Lower lobe of right lung (tissue), 2 donors: ENCODE data around the gene C10orf62. TPM values are rescaled to one million over a fixed set of nuclear protein-coding genes. Genes with fewer than 3 reads are reported as not detected.

Source experiments
- ATAC-seq, 2 donors: fragments of 200-7000 bp; cut with Tn5 transposase; one replicate each; pipeline ENCODE4 v1.9.1; 2020 to 2022; ENCODE audit warnings: mild to moderate bottlenecking in 2 of 2, moderate library complexity in 2 of 2
- DNase-seq: peaks from one replicate; pipeline ENCODE4 v3.0.0-alpha.2; 2020
- H3K27ac ChIP-seq: fragments of 200-600 bp; one replicate; pipeline ENCODE4 v1.8.0; 2022
- H3K27me3 ChIP-seq: fragments of 200-600 bp; one replicate; pipeline ENCODE4 v1.8.0; 2022; ENCODE audit warnings: low read depth
- H3K36me3 ChIP-seq: fragments of 200-600 bp; one replicate; pipeline ENCODE4 v1.8.0; 2022; ENCODE audit warnings: mild to moderate bottlenecking
- H3K4me1 ChIP-seq: fragments of 200-600 bp; one replicate; pipeline ENCODE4 v1.8.0; 2022
- H3K4me3 ChIP-seq: fragments of 200-600 bp; one replicate; pipeline ENCODE4 v1.8.0; 2022; ENCODE audit warnings: mild to moderate bottlenecking
- H3K9me3 ChIP-seq: fragments of 200-600 bp; one replicate; pipeline ENCODE4 v1.8.0; 2022
- CTCF ChIP-seq: fragments of 200-600 bp; IDR thresholded peaks from one replicate; pipeline ENCODE4 v1.8.0; 2022; ENCODE audit warnings: antibody characterized with exemption, mild to moderate bottlenecking
- intact Hi-C: fragments of 100-400 bp; cut with DNase I; formaldehyde crosslinking; loops from one replicate; pipeline ENCODE4 v1.11.0; 2022
- total RNA-seq: library from RNA; stranded (reverse); fragmentation: NEBNext Ultra II Directional; extraction: Animal tissue kit (Norgen Biotek cat#: 25700); gene quantifications from one replicate; pipeline ENCODE4 v1.2.1, GENCODE V29; 2021
- donor health status: DM: no; HTN: yes; CAD: no; lungs with severe emphysema.

C10orf62 gene
- total RNA-seq, 1 donor from 2014 or later = not detected

DNA sequence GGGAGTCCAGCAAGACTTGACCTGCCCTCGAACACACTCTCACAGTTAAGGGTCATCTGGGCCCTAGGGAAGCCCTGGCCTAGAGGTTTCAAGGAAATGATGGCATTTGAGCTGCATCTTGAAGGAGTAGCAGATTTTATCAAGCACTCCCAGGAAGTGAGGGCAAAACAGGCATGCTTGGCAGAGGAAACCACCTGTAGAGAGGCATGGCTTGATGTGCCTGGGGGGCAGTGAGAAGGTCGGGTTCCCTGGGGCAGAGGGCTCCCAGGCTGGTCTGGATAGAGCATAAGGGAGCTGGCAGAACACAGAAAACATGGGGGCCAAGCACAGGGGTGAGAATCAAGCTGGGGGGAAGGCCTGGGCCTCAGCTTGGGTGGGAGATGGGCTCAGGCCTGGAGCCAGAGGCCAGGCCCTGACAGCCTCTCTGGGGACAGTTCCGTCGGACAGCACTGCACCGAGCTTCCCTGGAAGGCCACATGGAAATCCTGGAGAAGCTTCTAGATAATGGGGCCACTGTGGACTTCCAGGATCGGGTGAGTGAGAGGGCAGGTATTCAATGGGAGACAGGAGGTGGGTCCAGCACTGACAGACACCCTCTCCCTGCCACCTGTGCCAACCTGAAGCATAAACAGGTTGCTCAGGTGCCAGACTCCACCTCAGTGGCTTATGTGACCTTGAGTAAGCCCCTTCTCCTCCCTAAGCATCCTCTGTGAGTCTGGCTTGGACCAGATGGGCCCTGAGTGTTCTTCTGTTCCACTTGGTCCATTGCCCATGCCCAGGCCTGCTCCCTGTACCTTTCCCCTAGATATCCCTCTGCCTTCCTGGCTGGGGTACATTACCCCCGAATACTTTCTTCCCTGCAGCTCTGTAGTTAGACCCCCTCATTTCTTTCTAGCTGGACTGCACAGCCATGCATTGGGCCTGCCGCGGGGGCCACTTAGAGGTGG lies 8.8 kb upstream of the C10orf62 start:
- Histone ChIP-seq H3K27me3 (no peaks in the 10 kb centered on the region), H3K4me3 (no peak overlapping the region), H3K4me1 (no peaks in the 10 kb centered on the region), H3K9me3 (no peaks in the 10 kb centered on the region), H3K27ac (no peak overlapping the region), H3K36me3 (no peaks in the 10 kb centered on the region)
- no peak for ATAC-seq
- no peak for DNase-seq
- intact Hi-C loops = no loop called here
- TF ChIP-seq CTCF = no peak

GRCh38 chr10:97582169-97582568 lies 7.4 kb upstream of the C10orf62 start:
- H3K4me3 ChIP-seq = no peak overlapping the region
- no peak for DNase-seq
- TF ChIP-seq CTCF = no peak
- no peak overlapping the region for H3K27ac ChIP-seq
- H3K9me3 ChIP-seq = no peaks in the 10 kb centered on the region
- no peaks in the 10 kb centered on the region for H3K27me3 ChIP-seq
- no peak for ATAC-seq
- no peaks in the 10 kb centered on the region for H3K4me1 ChIP-seq
- intact Hi-C loops = no loop called here
- H3K36me3 ChIP-seq = no peaks in the 10 kb centered on the region

- Histone ChIP-seq H3K36me3 (no peaks in the 10 kb centered on the region), H3K27me3 (no peaks in the 10 kb centered on the region), H3K27ac (no peak overlapping the region), H3K4me1 (no peaks in the 10 kb centered on the region), H3K4me3 (no peak overlapping the region), H3K9me3 (no peaks in the 10 kb centered on the region)
- TF ChIP-seq CTCF = no peak
- intact Hi-C loops = no loop called here
- peak in 1 of 2 donors; percentile 6 for ATAC-seq
- no peak for DNase-seq
These were observed 6.0 kb upstream of the C10orf62 start for GRCh38 chr10:97583476-97583875.

GRCh38 chr10:97584060-97584797 lies 5.3 kb upstream of the C10orf62 start, which contains the start of gene HOGA1:
HOGA1 (plus strand) TSS chr10:97584389; CDS start chr10:97584704, 315 bp downstream.
- H3K27ac ChIP-seq = no peak within 1 kb of the TSS
- DNase-seq = peak; percentile 64

More at GRCh38 chr10:97584060-97584797, 5.3 kb upstream of the C10orf62 start, which contains the start of gene HOGA1:
- H3K9me3 ChIP-seq = no peaks in the 10 kb centered on the region
- ATAC-seq = peak; percentile 73 to 85
- H3K4me1 ChIP-seq = no peaks in the 10 kb centered on the region
- no peaks in the 10 kb centered on the region for H3K27me3 ChIP-seq
- intact Hi-C loops = no loop called here
- H3K36me3 ChIP-seq = no peaks in the 10 kb centered on the region
- H3K4me3 ChIP-seq = no peak within 1 kb of the TSS
- no peak for TF ChIP-seq CTCF
